GM18909 (cell line): ENCODE measurements around the gene SPOCK3.
"Not testable (repeated sequence)": the region's sequence is repeated elsewhere in the genome, so short reads cannot be mapped to it uniquely, and the experiment has no call there.

Experiments
- ATAC-seq: cut with Tn5 transposase; IDR thresholded peaks from one replicate; pipeline ENCODE4 v1.9.1; 2021; ENCODE audit warnings: mild to moderate bottlenecking; ENCODE audit not compliant: unreplicated experiment, poor library complexity

SPOCK3 gene

DNA sequence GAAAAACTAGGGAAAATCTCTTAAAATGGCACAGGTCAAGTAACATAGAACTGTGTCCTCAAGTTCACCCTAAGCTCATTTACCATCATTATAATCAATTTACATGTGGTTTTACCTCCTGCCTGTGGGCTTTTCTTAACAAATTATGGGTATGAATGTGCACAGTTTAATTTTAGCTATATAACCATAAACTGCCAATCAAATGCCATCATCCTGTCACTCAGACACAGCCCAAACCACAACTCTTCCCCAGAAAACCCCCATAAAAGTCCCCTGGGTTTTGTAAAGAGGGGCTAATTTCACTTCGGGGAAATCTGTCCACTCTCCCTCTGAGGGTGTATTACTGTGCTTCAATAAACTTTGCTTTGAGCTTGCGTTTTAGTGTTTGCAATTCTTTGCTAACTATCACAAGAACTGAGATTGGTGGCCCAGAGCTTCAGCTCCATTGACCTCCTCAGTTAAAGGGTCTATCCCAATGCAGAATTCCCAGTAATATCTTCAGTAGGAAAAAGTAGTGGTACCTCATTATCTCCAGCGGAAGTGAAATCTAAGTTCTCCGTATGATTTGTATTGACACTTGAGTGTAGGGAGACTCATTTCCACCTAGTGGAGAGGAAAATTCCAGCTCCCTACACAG is 394.6 kb downstream of the SPOCK3 start:
- peak; percentile 82 for ATAC-seq

DNA sequence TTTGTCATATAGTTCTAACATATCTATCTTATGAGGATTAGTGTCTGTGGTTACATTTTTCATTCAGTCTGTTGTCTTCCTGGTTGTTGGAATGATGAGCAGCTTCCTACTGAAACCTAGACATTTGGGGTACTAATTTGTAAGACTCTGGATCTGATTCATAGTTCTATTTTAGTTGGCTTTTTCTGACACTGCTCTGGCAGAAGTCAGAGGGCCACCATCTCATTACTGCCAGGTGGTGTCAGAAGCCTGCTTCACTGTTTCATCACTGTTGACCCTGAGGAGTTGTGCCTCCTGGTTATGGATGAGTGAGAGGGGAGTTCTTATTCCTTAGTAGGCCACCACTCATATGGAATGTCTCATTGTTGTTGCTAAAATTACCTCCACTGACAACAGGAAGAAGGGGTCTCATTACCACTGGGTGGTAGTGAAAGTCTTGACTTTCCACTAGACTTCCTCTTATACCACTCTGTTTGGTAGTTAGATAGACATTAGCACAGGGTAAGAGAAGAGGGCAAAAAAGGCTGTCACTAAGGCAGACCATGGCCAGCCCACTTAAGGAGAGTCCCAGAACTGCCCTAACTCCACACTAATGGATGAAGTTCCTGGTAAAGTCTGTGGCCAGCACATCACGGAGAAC is 395.2 kb downstream of the SPOCK3 start:
- ATAC-seq = peak; percentile 78

DNA sequence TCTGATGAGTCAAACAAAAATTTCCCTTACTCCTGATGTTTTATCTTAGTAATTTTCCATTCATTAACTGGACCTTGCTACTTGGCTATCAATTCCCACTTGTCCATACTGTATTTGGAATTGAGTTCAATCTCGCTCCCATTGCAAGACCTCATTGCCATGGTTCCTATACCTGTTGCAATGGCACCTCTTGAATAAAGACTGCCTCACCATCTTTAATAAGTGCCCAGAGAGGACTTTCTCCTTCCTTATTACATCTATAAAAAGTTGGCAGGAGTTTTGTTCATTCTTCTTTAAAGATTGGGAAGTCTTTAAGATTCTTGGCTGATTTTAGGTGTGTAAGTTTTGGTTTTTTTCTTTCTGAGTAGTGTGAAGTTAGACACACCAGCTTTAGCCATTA is 397.4 kb downstream of the SPOCK3 start:
- ATAC-seq = no peak

DNA sequence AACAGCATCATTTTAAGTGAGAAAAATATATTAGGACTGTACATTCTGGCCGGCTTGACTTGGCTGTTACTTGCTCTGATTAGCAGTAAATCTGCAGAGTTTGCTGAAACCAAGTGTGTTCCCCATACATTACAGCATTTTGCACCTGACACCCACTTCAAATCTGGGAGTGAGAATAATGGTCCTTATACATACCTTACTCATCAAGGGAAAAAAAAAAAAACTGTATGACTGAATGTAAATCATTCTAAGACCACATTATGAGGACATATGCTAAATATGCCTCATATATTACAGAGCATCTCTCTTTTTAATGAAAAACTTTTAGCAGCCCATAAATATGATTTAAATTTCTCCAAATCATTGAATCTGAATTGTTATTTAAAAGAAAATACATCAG is 406.7 kb downstream of the SPOCK3 start:
- ATAC-seq = no peak

DNA sequence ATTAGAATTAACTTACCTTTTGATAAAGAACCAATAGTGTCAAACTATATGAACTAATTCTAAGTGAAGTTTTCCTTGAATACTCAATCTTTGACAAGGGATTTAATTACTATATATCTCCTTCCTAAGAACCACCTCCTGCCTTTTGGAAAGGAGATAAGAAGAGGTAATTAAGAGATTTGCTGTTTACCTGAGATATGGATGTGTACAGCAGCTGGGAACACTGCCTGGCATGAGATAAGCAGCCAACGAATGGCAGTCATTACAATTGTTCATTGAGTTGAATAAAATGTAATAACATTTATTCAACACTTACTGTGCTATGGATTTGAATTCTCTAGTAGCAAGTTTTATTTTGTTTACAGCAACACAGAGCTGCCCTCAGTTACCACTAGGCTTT is 407.1 kb downstream of the SPOCK3 start:
- ATAC-seq = no peak

DNA sequence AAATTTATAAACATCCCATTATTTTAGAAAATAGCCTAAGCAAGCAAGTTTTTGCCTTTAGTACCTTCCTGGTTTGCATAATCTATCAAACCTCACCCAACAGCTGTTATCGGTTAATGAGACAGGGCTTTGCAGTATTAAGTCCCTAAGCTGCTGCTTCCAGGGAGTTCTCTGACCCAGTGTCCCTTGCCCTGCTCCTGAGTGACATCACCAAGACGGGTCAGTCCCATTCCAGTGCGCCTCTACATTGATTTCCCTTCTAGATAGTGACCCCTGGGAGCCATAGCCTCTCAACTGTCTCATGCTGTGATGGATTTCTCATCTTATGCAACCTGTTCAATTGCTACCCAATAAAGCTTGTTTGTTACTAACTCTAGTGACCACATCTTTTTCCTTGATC is 410.4 kb downstream of the SPOCK3 start:
- no peak for ATAC-seq

DNA sequence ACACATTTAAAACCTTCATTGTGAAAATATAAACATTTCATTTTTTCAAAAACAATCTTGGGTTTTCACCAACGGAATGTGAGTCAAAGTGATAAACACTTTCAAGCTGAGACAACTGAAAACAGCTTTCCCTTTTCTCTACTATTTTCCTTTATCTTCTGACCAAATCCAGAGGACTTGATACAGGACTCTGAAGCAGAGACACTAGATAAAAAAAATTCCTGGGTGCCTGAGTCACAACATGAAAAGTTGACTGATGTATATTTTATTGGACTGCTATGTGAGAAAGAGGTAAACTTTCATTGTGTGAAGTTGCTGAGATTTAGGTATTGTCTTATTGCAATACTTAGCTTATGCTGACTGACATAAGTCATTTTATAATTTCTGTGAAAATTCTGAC is 411.2 kb downstream of the SPOCK3 start:
- no peak for ATAC-seq

DNA sequence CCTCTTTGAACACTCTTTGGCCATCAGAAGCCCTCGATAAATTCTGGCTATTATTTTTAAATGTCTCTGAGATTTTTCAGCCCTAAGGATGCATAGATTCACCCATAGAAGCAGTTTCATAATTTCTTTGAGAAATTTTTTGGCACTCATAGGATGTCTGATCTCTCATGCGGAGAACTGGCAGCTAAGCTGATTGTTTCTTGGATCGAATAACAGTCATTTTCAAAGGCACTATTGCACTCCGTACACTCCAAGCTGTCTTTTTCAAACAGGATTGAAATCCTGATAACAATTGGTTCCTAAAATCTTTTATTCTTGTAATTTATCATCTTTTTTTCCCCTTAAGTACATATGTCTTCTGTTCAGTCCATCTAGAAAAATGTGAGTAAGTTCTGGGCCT is 411.9 kb downstream of the SPOCK3 start:
- ATAC-seq = no peak

DNA sequence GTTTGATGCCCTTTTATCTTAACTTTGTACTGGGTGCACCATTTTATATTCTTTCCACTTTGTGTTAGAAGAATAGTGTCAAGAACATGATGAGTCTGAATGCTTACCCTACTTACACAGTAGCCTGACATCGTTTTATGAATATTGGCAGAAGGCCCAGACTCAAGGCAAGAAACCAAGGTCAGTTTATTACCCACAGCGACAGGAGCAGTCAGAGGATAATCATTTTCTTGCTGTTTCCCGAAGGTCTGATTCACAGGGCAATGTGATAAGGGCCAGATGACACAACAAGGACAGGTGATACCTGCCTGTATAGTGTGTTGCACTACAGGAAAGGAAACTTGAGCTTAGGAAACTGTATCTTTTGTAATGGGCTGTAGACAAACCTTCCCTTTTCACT is 417.4 kb downstream of the SPOCK3 start:
- no peak for ATAC-seq

DNA sequence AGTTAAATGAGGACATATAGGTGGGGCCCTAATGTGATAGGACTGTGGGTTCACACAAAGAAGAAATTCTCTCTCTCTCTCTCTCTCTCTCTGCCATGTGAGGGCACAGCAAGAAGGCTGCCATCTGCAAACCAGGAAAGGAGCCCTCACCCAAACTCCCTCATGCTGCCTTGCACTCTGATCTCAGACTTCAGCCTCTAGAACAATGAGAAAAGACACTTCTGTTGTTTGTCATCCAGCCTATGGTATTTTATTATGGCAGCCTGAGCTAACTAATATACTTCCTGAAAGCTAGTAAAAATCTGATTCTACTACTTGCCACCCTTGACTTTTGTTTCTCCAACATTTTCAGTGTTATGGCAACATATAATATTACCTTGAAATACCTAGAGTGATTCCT is 425.9 kb downstream of the SPOCK3 start:
- ATAC-seq = no peak

DNA sequence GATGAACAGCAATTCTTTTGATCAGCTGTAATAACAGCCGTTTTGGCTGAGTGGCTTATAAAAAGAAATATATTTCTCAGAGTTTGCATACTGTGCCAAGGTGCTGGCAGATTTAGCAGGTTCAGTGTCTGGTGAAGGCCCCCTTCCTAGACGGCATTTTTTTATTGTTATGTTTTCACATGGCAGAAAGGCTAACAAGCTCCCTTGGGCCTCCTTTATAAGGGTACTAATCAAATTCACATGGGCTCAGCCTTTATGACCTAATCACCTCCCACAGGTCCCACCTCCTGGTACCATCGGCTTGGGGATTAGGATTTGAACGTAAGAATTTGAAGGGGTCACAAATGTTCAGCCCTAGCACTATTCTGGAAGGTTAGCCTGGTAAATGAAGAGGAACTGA is 431.9 kb downstream of the SPOCK3 start:
- no peak for ATAC-seq

DNA sequence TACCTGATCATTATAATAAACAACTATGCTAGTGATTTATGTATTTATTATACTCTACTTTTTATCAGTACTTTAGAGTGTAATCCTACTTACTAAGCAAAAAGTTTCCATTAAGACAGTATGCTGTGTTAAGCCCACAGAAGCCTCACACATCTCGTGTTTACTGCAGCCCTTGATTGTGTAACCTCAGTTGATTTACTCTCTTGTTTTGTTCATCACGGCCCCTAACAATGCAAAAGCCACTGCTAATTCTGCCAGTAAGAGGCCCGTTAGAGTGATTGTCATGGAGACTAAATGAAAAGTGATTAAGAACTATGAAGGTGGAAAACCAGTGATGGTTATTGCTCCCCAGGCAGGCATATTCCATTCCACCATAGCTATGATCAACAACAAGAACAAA is 436.2 kb downstream of the SPOCK3 start:
- no peak for ATAC-seq

DNA sequence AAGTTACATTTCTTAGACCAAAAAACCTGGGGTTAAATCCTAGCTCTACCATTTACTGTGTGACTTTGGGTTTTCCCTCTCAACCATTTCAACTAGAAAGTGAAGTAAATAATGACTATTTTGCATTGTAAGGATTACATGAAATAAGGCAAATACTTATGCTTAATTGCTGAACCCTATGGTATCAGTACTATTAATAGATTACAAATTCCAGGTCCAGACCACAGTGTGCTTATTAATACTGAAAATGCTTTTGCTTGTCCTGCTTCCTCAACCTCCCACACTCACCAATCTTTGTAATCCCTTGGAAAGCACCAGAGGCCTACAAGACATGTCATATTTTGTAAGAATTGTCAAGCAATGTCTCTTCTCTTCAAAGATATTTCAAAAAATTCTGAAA is 456.5 kb downstream of the SPOCK3 start:
- no peak for ATAC-seq

DNA sequence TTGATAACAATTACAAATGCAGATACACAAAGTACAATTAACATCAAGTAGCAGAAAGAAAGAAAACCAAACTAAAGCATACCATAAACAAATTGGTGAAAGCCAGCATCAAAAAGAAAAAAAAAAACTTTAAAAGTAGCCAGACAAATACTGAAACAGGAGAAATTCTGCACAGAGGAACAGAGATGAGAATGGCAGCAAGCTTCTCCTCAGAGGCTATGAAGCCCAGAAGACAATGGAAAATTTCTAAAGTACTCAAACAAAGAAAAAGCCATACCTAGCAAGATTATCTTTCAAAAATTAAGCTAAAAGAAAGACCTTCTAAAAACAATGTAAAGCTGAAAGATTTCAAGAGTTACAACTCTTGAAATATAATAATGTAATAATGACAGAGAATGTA is 471.3 kb downstream of the SPOCK3 start:
- ATAC-seq = no peak

DNA sequence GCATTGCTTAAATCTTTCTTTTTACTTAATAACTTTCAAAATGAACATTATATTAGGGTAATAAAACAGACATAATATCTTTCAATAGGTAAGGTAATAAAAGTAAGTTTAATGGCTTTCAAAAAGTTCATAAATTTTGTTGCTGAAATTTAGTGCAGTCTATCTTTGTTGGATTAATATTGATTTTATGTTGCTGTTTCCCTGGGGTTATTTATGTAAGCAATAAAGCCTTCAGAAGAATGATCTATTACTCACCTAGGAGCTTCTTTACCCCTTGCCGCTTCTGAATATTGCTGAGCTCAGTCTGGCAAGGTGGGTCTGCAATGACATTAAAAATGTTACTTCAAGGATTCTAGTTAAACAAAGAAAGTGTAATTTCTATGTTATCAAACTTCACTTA is 492.6 kb downstream of the SPOCK3 start:
- ATAC-seq = no peak

DNA sequence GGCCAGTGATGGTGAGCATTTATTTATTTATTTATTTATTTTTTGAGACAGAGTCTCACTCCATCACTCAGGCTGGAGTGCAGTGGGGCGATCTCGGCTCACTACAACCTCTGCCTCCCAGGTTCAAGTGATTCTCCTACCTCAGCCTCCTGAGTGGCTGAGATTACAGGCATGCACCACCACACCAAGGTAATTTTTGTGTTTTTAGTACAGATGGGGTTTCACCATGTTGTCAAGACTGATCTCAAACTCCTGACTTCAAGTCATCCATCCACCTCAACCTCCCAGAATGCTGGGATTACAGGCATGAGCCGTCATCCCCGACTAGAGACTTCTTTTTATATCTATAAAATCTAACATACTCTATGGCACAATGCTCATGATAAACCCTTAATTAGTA is 495.1 kb downstream of the SPOCK3 start:
- not testable (repeated sequence) for ATAC-seq

DNA sequence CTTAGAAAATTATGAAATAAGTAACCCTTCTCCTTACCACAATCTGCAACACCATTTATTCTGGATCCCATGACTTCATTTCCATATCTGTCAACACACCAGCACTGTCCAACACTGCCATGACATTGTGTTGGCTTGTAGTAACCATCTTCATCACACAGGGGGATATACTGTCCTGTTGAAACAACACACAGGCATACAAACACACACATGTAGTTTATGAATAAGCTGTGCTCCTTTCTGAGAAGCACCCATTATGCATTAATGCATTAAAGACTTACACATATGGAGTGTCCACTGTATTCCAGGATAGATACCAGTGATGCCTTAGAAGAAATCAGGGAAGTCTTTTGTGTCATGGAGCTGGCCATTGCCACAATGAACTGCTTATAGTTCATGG is 496.9 kb downstream of the SPOCK3 start:
- ATAC-seq = no peak

DNA sequence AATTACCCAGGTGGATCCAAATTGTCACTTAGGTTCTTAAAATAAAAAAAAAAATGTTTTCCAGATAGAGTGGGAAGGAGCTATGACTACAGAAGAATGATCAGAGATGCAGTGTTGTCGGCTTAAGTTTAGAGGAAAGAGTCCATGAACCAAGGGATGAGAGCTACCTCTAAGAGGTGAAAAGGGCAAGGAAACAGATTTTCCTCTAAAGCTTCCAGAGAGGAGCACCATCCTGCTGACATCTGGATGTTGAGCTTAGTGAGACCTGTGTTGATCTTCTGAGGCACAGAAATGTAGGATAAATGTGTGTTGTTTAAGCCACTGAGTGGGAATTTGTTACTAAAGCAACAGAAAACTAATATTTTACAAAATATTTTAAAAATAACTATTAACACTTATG is 498.7 kb downstream of the SPOCK3 start:
- ATAC-seq = no peak

DNA sequence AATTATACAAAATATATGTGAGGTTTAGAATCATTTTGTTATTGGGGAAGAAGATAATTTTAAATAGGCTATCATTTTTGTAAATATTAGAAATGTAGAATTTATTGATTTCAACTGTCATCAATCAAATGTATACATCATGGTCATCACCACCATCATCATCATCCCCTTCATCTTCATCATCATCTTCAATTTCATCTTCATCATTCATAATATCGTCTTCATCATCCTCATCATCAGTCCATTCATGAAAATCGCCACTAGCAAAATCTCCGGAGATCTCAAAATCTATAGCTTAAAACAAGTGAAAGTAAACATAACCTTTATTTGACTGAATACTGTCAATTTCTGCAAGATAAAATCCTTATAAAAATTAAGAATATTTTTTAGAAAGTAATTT is 499.5 kb downstream of the SPOCK3 start:
- ATAC-seq = no peak

DNA sequence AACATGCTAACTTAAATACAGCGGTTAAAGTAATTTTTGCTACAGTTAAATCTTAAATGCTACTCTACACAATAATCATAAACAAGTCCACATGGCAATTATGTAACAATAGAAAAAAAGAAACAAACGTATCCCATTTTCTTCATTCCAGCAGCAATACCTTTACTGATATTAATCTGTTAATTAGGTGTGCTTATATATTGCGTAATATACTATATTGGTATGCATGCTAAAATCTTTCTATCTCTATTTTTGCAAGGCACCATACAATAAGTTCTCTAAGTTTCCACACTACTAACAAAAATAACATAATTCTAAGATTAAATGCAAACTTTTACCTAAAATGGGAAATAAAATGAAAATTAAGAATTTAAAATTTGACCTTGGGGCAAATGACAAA is 500.6 kb downstream of the SPOCK3 start:
- ATAC-seq = no peak

DNA sequence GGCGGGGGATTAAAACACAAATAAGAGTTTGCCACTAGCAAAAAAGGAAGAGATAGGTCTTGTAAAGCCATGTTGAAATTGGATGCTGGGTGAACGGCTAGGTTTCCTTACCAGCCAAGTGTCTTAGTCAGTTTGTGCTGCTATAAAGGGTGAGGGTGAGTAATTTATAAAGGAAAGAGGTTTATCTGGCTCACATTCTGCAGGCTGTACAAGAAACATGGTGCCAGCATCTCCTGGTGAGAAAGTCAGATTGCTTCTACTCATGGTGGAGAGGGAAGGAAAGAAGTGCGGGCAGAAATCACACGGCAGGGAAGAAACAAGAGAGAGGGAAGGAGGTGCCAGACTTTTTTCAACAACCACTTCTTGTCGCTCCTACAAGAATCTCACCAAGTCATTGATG is 507.5 kb downstream of the SPOCK3 start:
- ATAC-seq = no peak

DNA sequence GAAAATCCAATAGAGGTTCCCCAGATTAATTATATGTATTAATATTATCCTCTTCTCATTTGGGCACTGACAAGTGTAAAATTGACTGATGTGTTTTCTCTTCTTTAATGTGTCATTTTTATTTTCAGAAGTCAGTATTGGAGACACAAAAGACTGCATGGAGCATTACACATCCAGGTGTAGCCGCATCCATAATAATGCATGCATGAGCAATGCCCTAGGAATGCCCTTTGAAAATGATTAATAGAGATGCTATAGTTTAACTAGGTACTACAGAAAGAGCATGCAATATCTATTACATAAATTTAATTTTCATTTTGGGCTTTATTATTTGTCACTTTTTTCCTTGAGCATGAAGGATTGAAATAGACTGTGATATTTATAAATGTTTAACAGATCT is 509.9 kb downstream of the SPOCK3 start:
- ATAC-seq = no peak
